H1 (cell line): ENCODE results near the gene GPANK1. TPM values are rescaled to one million over a fixed set of nuclear protein-coding genes. Genes with fewer than 3 reads are reported as not detected.

Experiments
- CHD2 ChIP-seq: IDR thresholded peaks from 2 replicates; pipeline ENCODE4 v1.6.1; 2012; ENCODE audit warnings: low read length, improper control_type of control experiment
- CREB1 ChIP-seq: IDR thresholded peaks from 2 replicates; pipeline ENCODE4 v1.6.1; 2012; ENCODE audit warnings: inconsistent platforms
- CTBP2 ChIP-seq: IDR thresholded peaks from 2 replicates; pipeline ENCODE4 v1.7.0; 2011; ENCODE audit warnings: borderline replicate concordance, mild to moderate bottlenecking, moderate library complexity, mixed read lengths, low read length; ENCODE audit not compliant: insufficient read depth, insufficient read length
- EP300 ChIP-seq, 2 experiments: IDR thresholded peaks; 1 replicate in 1 of 2; 2 replicates in 1 of 2; pipeline ENCODE4 v1.6.1; 2011 to 2012; ENCODE audit warnings: low read depth in 2 of 2, low read length in 2 of 2, mild to moderate bottlenecking in 2 of 2, borderline replicate concordance in 1 of 2, inconsistent platforms in 1 of 2, moderate library complexity in 1 of 2
- GTF2F1 ChIP-seq: IDR thresholded peaks from 2 replicates; pipeline ENCODE4 v1.6.1; 2012; ENCODE audit warnings: low read depth, low read length, improper control_type of control experiment, borderline replicate concordance
- KDM4A ChIP-seq: IDR thresholded peaks from one replicate; pipeline ENCODE4 v1.7.1; 2012; ENCODE audit warnings: low read depth, mild to moderate bottlenecking, moderate library complexity, low read length, inconsistent platforms; ENCODE audit not compliant: severe bottlenecking
- NRF1 ChIP-seq: IDR thresholded peaks from 2 replicates; pipeline ENCODE4 v1.6.1; 2011; ENCODE audit warnings: mild to moderate bottlenecking, low read depth, low read length, improper control_type of control experiment
- SIX5 ChIP-seq: IDR thresholded peaks from 2 replicates; pipeline ENCODE4 v1.6.1; 2011; ENCODE audit warnings: mild to moderate bottlenecking, low read depth, low read length
- YY1 ChIP-seq: IDR thresholded peaks from 2 replicates; pipeline ENCODE4 v1.6.1; 2011; ENCODE audit warnings: low read depth, mild to moderate bottlenecking, low read length
- polyA plus RNA-seq, 7 experiments: library from polyadenylated mRNA; depleted of rRNA in 3 of 7; stranded (reverse) in 5 of 7; unstranded in 2 of 7; fragments of >200 nt in 5 of 7; fragments of 200-250 nt in 2 of 7; gene quantifications; 1 replicate in 5 of 7; 2 replicates in 1 of 7; 4 replicates in 1 of 7; pipeline versions ENCODE4 v1.2.1 to v1.2.3, GENCODE V29; 2011 to 2013; ENCODE audit warnings: missing spikeins in 2 of 7, mixed read lengths in 2 of 7
- total RNA-seq: library from RNA; stranded (reverse); fragmentation: NEBNext Ultra II Directional; extraction: Animal tissue kit (Norgen Biotek cat#: 25700); gene quantifications from 2 replicates; pipeline ENCODE4 v1.2.1, GENCODE V29; 2021
- TF ChIP-seq, protein P1 (sequence below): fragments of 300-600 bp; sonication (generic); IDR thresholded peaks from 2 replicates; pipeline ENCODE4 v1.7.1; 2012; ENCODE audit warnings: low read length, moderate library complexity, mild to moderate bottlenecking, inconsistent platforms; ENCODE audit not compliant: insufficient replicate concordance
- TF ChIP-seq, protein P2 (sequence below): IDR thresholded peaks from 2 replicates; pipeline ENCODE4 v1.6.1; 2011; ENCODE audit warnings: low read length, improper control_type of control experiment

Gene GPANK1
- total and polyA plus RNA-seq, 2 of the 8 experiments (the other 6 are each of a cell fraction or from before 2014, with no cell fraction given) = 24.5 to 30.2 TPM

DNA sequence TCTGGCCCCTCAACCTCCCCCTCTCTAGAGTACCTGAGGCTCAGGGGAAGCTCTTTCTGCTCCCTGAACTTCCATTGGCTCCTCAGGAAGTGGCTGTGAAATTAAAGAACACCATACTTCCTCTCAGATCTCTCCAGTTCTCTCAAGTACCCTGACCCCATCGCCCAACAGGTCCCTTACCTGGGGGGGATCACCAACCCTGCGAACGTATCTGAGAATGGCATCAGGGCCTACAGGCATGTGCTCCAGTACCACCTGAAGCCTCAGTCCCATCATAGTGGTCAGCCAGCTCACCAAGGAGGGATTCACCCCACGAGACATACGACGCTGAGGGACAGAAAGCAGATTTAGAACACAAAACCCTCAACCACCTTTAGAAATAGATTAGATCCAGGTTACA, 24.2 kb downstream of the GPANK1 start (continued):
- TF ChIP-seq, protein P1, sequence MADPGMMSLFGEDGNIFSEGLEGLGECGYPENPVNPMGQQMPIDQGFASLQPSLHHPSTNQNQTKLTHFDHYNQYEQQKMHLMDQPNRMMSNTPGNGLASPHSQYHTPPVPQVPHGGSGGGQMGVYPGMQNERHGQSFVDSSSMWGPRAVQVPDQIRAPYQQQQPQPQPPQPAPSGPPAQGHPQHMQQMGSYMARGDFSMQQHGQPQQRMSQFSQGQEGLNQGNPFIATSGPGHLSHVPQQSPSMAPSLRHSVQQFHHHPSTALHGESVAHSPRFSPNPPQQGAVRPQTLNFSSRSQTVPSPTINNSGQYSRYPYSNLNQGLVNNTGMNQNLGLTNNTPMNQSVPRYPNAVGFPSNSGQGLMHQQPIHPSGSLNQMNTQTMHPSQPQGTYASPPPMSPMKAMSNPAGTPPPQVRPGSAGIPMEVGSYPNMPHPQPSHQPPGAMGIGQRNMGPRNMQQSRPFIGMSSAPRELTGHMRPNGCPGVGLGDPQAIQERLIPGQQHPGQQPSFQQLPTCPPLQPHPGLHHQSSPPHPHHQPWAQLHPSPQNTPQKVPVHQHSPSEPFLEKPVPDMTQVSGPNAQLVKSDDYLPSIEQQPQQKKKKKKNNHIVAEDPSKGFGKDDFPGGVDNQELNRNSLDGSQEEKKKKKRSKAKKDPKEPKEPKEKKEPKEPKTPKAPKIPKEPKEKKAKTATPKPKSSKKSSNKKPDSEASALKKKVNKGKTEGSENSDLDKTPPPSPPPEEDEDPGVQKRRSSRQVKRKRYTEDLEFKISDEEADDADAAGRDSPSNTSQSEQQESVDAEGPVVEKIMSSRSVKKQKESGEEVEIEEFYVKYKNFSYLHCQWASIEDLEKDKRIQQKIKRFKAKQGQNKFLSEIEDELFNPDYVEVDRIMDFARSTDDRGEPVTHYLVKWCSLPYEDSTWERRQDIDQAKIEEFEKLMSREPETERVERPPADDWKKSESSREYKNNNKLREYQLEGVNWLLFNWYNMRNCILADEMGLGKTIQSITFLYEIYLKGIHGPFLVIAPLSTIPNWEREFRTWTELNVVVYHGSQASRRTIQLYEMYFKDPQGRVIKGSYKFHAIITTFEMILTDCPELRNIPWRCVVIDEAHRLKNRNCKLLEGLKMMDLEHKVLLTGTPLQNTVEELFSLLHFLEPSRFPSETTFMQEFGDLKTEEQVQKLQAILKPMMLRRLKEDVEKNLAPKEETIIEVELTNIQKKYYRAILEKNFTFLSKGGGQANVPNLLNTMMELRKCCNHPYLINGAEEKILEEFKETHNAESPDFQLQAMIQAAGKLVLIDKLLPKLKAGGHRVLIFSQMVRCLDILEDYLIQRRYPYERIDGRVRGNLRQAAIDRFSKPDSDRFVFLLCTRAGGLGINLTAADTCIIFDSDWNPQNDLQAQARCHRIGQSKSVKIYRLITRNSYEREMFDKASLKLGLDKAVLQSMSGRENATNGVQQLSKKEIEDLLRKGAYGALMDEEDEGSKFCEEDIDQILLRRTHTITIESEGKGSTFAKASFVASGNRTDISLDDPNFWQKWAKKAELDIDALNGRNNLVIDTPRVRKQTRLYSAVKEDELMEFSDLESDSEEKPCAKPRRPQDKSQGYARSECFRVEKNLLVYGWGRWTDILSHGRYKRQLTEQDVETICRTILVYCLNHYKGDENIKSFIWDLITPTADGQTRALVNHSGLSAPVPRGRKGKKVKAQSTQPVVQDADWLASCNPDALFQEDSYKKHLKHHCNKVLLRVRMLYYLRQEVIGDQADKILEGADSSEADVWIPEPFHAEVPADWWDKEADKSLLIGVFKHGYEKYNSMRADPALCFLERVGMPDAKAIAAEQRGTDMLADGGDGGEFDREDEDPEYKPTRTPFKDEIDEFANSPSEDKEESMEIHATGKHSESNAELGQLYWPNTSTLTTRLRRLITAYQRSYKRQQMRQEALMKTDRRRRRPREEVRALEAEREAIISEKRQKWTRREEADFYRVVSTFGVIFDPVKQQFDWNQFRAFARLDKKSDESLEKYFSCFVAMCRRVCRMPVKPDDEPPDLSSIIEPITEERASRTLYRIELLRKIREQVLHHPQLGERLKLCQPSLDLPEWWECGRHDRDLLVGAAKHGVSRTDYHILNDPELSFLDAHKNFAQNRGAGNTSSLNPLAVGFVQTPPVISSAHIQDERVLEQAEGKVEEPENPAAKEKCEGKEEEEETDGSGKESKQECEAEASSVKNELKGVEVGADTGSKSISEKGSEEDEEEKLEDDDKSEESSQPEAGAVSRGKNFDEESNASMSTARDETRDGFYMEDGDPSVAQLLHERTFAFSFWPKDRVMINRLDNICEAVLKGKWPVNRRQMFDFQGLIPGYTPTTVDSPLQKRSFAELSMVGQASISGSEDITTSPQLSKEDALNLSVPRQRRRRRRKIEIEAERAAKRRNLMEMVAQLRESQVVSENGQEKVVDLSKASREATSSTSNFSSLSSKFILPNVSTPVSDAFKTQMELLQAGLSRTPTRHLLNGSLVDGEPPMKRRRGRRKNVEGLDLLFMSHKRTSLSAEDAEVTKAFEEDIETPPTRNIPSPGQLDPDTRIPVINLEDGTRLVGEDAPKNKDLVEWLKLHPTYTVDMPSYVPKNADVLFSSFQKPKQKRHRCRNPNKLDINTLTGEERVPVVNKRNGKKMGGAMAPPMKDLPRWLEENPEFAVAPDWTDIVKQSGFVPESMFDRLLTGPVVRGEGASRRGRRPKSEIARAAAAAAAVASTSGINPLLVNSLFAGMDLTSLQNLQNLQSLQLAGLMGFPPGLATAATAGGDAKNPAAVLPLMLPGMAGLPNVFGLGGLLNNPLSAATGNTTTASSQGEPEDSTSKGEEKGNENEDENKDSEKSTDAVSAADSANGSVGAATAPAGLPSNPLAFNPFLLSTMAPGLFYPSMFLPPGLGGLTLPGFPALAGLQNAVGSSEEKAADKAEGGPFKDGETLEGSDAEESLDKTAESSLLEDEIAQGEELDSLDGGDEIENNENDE = no peak
- TF ChIP-seq SIX5 = no peak
- no peak for TF ChIP-seq CHD2
- TF ChIP-seq, protein P2, sequence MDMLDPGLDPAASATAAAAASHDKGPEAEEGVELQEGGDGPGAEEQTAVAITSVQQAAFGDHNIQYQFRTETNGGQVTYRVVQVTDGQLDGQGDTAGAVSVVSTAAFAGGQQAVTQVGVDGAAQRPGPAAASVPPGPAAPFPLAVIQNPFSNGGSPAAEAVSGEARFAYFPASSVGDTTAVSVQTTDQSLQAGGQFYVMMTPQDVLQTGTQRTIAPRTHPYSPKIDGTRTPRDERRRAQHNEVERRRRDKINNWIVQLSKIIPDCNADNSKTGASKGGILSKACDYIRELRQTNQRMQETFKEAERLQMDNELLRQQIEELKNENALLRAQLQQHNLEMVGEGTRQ = no peak
- no peak for TF ChIP-seq EP300 (IDR thresholded peaks at IDR 0.05; ENCODE audit: borderline replicate concordance in 1 of 2, low read depth in 2 of 2, low read length in 2 of 2)
- no peak for TF ChIP-seq CREB1
- TF ChIP-seq KDM4A = no peak
- TF ChIP-seq YY1 = no peak
- TF ChIP-seq CTBP2 = no peak
- TF ChIP-seq NRF1 = no peak
- TF ChIP-seq GTF2F1 = no peak
